HG03064 (cell line): Measurements from ENCODE around the gene EGFLAM.

ENCODE experiments used
- ATAC-seq: cut with Tn5 transposase; IDR thresholded peaks from one replicate; pipeline ENCODE4 v1.9.1; 2021; ENCODE audit warnings: low read depth; ENCODE audit not compliant: unreplicated experiment

Gene EGFLAM

DNA sequence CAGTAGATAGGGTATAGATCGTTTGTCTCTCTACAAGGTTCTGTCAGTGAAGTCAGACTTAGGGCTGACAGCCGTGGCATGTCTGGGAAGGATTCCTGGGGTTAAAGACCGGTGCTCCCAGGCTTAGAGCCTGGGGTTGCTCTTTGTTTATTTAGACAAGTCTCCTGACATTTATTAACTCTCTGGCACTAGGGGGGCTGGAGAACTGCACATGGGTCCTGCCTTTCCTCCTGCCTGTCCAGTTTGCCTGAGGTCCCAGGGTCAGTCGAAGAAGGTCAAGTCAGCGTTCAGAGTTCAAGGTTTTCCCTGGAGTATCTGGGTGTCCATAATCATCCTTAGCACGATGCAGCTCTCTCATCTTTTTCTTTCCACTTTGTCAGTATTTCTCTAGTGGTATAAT lies 5.6 kb downstream of the EGFLAM start:
- ATAC-seq, result no peak

DNA sequence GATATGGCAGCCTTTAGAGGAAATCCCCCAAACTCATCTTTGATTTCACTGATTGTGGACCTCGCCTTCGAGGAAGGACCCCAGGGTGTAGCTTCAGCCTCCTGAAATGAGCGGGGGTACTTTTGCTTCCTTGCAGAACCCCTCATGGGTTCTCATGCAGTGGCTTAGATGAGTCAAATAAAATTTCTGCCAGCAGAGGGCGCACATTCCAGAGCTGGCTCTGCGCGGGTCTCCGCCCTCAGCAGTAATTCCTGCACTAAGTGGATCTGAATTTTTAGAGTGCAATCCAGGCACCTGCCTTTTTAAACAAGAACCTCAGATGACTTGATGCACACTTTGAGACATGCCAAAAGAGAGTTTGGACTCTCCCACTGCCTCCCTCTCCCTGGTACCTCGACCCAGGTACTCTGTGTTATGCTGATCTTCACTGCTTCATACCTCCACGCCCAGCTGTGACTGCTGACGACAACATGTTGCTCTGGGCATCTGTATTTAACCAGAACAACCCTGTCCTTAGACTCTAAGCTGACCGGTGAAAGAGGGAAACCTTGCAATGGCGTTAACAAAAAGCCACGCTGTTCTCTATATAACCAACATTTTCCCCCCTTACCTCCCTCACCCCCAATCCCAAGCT lies 7.3 kb downstream of the EGFLAM start:
- peak; percentile 75 for ATAC-seq

DNA sequence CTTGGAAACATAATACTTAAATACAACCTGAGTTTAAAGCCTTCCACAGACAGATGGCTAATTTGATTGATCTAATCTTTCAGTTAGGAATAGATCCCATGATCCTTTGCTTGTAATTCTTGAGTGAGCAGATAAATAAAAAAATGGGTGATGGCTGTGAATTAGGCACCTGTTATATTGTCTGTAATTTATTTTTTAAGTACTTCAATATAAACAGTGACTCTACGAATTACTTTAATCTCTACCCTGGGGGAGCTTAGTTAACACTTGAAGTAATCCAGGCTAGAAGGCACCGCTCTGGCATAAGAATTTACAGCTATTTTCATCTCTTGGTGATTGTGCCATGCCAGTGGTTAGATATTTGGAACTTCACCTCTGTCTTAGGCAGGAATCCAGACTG lies 9.0 kb downstream of the EGFLAM start:
- ATAC-seq, result no peak

DNA sequence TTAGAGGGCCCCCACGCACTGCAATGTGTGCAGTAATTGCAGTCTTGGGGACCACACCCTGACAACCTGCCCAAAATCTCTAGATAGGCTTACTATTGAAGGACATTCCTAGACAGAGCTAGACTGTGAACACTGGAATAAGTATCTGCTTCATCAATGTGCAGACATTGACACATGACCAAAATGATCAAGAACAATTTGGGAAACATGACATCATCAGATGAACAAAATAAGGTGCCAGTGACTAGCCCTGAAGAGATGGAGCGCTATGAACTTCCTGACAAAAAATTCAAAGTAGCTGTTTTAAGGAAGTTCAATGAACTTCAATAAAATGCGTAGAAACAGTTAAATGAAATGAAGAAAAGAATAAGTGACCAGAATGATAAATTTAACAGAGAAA lies 15.3 kb downstream of the EGFLAM start:
- ATAC-seq, result no peak

DNA sequence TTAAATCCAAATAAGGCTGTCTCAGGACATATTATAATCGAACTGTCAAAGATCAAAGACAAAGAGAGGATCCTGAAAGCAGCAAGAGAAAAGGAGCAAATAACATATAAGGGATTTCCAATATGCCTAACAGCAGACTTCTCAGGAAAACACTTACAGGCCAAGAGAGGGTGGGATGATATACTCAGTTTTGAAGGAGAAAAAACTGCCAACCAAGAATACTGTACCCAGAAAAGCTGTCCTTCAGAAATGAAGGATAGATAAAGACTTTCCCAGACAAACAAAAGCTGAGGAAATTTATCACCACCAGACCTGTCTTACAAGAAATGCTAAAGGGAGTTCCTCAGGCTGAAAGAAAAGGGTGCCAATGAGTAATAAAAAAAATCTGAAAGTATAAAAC lies 16.0 kb downstream of the EGFLAM start:
- ATAC-seq, result no peak

DNA sequence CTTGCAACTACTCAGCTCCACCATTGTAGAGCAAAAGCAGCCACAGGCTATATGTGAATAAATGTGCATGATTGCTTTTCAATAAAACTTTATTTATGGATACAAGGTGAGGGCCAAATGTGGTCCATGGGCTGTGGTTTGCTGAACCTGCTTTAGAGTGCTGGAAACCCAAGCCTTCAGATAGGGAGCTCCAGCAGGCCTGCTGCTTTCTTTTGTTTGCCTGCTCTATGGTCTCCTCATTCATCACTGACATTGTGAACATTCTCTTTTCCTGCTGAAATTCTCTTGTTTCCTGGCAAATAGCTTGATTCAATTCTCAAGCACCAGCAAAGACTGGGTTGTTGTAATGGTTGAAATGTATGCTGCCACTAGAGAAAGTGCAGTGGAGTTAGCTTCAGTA lies 26.0 kb downstream of the EGFLAM start:
- ATAC-seq, result no peak

DNA sequence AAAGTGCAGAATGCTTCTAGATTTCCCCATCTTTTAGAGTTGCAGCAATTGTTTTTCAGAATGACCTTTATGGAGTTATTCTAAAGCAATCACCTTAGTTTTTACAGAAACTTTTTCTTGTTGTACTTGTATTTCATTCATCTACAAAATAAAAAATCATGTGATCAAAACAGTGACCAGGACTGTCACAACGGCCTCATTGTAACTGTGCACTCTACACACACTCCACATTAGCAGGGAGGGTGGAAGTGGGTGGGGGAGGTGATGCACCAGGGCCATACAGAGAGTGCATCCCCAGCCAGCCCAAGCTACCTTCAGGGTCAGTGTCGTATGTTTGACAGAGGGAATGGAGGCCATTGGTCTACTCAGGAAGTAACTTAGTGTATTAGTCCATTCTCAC lies 26.9 kb downstream of the EGFLAM start:
- no peak for ATAC-seq

DNA sequence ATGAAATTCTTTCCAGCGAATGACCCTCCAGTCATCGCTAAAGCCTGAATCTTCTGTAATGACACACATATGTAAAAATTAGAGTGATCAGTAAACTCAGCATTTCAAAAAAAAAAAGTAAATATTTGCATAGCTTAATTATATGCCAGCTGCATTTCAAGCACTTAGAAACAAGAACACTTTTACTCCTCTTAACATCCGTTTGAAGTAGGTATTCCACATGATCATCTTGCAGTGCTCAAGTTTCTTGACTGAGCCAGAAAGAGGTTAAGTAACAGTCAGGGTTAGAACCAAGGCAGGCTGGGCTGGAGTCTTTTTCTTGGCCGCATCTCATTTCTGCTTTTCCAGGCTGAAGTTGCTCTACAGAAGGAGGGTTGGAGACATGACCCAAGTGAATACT lies 27.6 kb downstream of the EGFLAM start:
- no peak for ATAC-seq

DNA sequence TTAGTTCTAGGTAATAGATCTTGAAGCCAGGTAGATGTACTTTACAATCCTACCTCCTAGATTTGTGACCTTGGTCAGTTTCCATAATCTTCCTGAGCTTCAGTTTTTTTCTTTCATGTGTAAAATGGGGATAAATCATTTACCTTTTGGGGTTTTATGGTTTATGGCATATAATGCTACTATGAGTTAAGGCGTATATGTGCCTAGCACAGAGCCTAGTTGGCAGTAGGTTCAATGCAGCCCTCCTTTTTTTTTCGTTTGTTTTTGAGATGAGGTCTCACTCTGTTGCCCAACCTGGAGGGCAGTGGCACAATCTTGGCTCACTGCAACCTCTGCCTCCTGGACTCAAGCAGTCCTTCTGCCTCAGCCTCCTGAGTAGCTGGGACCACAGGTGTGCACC lies 28.8 kb downstream of the EGFLAM start:
- no peak for ATAC-seq

DNA sequence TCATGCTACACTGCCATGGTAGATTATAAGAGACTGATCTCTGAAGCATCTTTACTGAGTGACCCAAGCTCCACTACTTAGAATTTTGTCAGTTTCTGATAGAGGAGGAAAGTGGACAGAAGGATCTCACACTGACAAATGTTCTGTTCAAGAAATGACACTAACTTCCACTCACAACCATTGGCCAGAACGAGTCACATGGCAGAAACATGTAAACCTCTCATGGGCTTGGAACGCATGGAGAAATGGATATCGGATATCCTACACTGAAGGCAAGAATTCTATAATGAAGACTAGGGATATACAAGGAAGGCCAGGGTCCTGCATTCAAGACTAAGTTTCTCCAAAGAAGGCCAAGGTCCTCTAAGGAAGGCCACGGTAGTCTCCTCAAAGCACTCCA lies 31.1 kb downstream of the EGFLAM start:
- ATAC-seq, result no peak

DNA sequence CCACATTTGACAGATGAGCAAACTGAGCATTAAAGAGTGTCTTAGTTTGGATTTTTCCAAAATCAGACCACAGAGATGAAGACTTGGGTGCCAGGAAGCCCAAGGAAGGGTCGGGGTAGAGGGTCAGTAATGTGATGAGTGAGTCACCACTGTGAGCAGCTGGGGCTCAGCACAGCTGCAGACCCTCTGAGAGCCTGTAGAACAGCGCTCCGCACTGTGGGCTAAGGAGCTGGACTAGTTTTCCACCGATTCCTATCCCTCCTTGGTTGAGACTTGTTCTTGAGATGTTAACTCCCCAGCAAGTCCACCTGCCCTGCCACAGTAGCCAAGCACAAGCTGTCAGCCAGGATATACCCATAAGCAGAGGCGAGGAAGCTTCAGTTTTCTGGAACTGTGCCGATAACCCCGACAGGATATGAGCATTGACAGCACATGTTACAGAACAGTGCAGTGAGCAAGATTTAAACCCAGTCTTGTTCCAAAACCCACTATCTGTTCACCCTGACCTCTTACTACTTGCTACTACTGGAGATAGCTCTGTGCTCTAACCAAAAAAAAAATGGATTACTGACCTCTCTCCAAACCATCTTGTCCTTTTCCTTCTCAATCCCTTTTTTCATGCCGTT lies 31.8 kb downstream of the EGFLAM start:
- no peak for ATAC-seq

DNA sequence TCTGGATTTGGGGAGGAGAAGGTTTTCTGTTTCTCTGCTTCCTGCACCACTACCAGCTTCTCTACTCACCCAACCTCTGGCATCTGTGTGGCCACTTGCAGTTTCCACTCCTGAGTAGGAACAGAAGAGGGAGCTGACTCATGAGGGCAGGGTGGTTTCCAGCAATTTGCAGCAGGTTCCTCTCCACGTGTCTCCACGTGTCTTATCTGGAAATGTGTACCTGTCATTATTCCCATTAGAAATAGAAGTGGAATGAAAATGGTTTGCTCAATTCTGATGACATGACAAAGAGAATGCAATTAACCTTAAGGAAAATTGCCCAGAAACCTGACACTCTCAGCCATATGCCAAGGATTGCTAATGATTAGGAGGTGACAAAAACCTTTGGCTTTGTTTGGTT lies 33.0 kb downstream of the EGFLAM start:
- ATAC-seq, result no peak

DNA sequence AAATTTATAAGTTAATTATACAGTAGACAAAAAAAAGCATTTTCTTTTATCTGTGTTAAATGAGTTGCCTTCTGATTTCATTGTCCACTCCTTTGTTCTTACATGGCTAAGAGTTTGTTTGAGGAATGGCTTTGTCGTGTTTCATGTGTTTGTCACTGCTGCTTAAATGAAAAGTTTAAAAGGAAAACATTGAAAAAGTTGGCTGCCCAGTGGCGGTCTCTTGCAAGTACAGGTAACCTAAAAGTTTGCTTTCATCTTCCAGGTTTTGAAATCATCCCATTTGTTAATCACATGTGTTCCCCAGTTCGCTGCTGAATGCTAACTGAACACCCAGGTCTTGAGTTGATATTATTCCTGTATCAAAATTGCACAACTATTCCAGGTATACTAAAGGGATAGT lies 33.9 kb downstream of the EGFLAM start:
- ATAC-seq, result no peak

DNA sequence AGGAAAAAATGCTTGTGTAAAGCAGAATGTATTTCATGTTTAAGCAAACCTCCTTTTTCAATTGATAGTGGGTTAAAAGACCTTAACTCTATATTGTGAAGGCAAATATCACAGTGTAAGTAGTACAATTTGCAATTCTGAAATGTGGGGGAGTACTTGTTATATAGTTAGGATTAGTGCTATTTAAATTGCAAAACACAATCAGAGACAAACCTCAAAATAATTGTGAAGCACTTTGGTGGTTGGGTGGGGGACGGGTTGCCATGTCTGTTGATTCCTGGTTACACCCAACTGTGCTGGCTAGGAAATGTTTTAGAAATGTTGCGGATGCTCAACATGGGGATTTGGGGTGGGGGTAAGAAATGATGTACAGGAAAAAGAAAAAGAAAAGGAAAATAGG lies 37.4 kb downstream of the EGFLAM start:
- no peak for ATAC-seq

DNA sequence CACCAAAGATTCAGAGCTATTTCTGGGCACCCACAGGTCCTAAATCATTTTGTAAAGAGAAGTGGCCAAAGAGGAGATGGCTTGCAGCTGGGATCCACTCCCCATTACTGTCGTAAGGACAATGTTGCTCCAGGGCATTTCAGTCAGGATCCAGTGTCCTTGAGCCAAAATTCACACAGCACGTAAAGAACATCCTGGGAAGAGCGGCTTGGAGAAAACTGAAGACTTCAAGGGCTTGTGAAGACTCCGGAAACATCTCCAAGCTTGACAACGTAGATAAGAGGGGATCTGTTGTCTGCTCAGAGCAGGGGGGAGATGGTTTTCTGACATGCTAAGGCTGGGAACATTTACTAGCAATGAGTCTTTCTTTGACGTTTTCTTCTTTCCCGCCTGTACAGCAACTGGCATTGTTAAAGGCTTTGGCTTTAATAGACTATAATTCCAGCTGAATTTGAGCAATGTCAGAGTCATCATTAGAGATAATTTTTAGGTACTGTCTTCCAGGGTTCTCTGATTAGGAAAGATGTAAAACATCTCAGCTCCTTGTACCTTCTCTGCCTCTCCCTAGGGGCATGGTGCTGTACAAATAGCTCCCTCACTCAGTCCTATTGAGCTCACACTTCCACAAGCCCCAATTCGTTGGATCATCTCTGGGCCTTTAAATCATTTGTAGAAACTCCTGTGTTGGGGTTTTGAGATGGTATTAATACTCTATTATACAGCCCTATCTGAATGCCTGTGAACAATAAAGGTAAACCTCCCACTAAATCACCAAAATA lies 39.7 kb downstream of the EGFLAM start:
- no peak for ATAC-seq

DNA sequence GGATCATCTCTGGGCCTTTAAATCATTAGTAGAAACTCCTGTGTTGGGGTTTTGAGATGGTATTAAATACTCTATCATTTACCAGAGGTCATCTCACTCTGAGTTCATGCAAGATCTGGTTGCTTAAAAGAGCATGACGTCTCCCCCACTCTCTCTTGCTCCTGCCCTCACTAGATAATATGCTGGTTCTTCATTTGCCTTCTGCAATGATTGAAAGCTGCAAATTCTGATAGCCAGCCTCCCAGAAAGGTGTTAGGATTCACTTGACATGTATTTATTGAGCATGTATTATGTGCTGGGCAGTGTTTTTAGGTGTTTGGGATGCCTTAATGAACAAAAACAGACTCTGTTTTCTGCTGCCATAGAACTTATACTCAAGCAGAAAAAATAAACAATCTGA lies 41.2 kb downstream of the EGFLAM start:
- no peak for ATAC-seq

DNA sequence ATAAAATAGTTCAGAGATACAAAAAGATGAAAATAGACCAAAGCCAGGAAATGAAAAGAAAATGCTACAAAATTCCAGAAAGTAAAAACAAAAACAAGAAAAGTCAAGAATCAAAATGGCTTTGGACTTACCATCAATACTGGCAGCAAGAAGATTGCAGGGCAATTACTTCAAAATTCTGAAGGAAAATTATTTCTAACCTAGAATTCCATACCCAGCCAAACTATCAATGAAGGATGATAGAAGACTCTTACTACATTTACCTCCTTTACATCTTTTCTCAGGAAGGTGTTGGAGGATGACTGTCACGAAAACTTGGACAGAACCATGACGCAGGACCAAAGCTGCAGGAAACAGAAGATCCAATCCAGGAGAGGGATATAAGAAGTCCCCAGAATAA lies 46.8 kb downstream of the EGFLAM start:
- ATAC-seq, result no peak

DNA sequence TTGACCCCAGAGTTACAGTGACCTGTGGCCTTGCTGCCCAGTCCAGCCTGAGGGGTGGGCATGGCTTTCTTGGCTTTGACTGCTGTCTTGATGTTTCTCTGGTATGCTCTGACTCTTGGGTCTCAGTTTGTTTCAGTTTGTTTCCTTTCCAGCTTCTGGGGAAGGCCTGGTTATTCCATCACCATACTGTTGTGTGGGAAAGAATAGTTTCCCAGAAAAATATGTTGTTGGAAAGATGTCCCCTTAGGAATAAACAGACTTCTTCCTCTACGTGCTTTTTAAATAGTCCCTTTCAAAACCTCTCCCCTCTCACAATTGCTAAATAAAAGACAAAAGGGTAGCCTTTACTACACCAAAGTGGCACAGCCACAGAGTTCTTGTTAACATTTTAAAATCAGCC lies 49.5 kb downstream of the EGFLAM start:
- ATAC-seq, result no peak

DNA sequence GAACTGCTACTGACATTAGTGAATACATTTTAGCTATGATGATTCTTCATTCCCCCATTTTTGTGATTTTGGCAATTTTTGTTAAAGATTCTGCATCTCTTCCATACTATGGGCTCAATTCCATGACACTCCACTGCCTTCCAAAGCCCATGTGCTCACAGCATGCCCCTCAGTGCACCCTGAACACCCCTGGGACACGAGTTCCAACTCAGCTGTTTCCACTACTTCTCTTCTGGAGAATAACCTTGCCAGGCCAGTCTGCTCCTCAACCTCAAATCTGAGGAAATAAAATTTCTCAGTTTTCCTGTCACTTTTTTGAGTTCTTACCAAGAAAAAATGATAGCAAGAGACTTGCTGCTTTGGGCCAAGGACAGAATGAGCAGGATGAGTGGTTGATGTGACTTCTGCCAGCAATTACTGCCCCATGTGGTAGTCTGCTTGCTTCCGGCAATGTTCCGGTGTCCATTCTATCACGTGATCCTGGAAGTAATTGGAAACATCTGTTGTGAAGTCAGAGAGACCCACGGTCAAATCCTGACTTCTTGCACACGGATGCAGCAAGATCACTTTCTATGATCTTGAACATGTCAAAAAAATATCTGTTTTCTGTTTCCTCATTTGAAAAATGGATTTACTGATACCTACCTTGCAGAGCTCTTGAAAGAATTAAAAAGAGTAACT lies 58.3 kb downstream of the EGFLAM start:
- no peak for ATAC-seq

DNA sequence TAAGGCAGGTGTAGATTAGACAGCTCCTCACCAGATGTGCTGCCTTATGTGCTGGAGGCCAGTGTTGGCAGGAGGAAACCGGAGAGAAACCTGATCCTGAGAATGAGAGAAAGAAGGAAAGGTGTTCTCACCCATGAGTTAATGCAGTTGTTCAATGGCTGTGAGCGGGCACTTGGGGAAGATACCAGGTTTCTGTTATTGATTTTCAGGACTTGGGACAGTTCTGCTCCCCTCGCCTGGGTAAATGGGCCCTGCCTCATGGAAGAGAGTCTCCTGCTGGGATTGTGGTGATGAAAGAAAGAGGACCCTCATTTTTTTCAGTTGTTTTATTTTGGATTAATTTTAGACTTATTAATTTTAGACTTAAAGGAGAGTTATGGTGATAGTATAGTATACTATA lies 59.5 kb downstream of the EGFLAM start:
- no peak for ATAC-seq

DNA sequence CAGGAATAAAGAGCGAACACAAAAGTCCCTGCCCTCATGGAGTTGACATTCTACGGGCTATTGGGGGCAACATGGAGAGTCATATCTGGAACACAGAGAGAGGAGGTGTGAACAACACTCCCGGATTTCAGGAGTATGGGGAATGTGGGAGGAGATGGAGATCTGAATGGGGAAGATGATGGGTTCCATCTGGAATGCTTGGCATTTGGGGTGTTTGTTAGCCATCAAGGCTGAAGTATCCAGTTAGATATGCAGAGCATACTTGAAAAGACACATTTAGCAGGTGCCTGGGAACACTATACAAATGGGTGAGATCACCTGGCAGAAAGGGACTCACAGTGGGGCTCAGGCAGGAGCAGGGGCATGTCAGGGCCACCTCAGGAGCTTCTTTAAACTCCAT lies 61.1 kb downstream of the EGFLAM start:
- ATAC-seq, result no peak

DNA sequence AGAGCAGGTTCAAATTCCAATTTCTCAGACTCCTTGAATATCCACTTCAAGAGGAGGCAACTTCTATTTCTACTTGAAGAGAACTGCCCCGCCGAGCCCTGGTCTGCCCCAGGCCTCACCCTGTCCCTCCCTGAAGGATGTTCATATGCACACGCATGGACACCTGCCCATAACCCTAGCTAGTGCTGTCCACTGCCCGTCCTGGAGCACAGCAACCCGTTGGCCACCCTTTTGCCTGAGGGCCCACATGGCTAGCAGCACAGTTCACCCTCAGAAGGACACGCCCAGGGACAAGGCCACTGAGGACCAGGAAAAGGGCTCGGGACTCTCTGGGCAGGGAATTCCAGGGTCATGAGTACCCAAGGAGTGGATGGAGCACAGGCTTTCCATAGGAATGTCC lies 63.6 kb downstream of the EGFLAM start:
- ATAC-seq, result no peak
